ENCODE results near the gene TMC3. TPM values are rescaled to one million over a fixed set of nuclear protein-coding genes. Genes with fewer than 3 reads are reported as not detected.

TMC3 gene
- total RNA-seq, 2 experiments from 2014 or later = not detected

DNA sequence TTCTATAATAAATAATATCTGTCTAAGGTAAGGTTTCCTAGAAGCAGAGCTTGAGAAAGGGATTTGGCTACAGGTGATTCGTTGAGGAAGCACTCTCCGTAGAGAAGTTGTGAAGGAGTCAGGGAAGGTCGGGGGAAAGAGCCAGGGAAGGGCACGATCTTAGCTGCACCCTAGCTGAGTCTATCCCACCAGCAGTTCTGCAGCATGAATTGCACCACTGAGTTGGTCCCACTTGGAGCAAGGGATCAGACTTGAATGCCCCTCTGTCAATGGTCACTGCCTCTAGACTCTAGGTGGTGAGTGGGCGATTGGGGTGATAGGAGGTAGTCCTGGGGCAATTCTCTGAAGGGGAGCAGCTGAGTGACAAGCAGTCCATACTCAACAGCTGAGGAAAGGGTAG, 13.5 kb downstream of the TMC3 start:
- ChIA-PET CTCF (ENCODE audit: unreplicated experiment) (no interaction called here), POLR2A (interaction anchor here (0.6 kb wide), 1 partner anchor 1391 kb away, joined by 3 read pairs; no protein-coding TSS in a partner anchor)
- intact Hi-C loops (cut with micrococcal nuclease; ENCODE audit: unreplicated experiment) = no loop called here
- Histone ChIP-seq H4K20me1 (ENCODE audit: insufficient read depth, low read length) (no peaks in the 10 kb centered on the region), H3K9me2 (ENCODE audit: insufficient read depth, low read length) (no peaks in the 10 kb centered on the region; the same call in 1 of the 2 replicates), H3K4me1 (ENCODE audit: insufficient read depth, low read length, poor library complexity, severe bottlenecking) (no peaks in the 10 kb centered on the region), H2AFZ (ENCODE audit: low read length) (no peak overlapping the region), H3K27ac (ENCODE audit: low read depth, low read length, poor library complexity, severe bottlenecking) (no peak overlapping the region), H3K9me3 (ENCODE audit: low read length) (no peaks in the 10 kb centered on the region), H3K36me3 (ENCODE audit: insufficient read depth, low read length) (no peaks in the 10 kb centered on the region), H3K4me2 (ENCODE audit: low read length) (no peak overlapping the region), H3K79me2 (ENCODE audit: insufficient read depth, low read depth, low read length) (no peaks in the 10 kb centered on the region), H3K4me3 (ENCODE audit: low read depth, low read length, poor library complexity, severe bottlenecking) (no peak overlapping the region)
- BruUV-seq (replicated peaks) = no TSS peak
- TF ChIP-seq CTCF (conservative IDR thresholded peaks at IDR 0.05; ENCODE audit: low read length) (no peak), EZH2phosphoT487 (IDR thresholded peaks at IDR 0.05; ENCODE audit: borderline replicate concordance, low read depth, low read length) (no peak)
- DNase-seq (ENCODE audit: low spot score) = no peak

DNA sequence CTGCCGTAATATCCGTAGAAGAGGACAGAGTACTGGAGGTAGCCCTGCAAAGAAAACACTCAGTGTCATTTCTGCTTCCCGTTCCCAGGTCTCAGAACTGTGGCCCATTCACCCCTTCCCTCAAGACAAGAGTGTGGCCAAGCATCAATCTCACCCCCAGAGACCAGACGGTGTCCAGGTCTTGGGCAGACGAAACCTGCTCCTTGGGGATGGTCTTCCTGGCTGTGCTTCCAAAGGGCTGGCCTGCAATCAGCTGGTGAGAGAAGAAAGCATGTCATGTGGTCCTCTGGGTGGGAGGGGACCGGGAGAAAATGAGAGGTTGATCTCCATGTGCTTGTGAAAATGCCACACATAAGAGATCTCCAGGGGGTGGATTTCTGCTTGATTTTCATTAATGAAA, 15.8 kb downstream of the TMC3 start:
- no peaks in the 10 kb centered on the region for H3K36me3 ChIP-seq (ENCODE audit: insufficient read depth, low read length)
- H3K9me3 ChIP-seq (ENCODE audit: low read length) = no peaks in the 10 kb centered on the region
- H3K27ac ChIP-seq (ENCODE audit: low read depth, low read length, poor library complexity, severe bottlenecking) = no peak overlapping the region
- no peaks in the 10 kb centered on the region for H3K79me2 ChIP-seq (ENCODE audit: insufficient read depth, low read depth, low read length)
- H3K9me2 ChIP-seq (ENCODE audit: insufficient read depth, low read length) = no peaks in the 10 kb centered on the region; the same call in 1 of the 2 replicates
- H3K4me1 ChIP-seq (ENCODE audit: insufficient read depth, low read length, poor library complexity, severe bottlenecking) = no peaks in the 10 kb centered on the region
- no peak overlapping the region for H3K4me3 ChIP-seq (ENCODE audit: low read depth, low read length, poor library complexity, severe bottlenecking)
- TF ChIP-seq CTCF (conservative IDR thresholded peaks at IDR 0.05; ENCODE audit: low read length) = no peak
- no peak for TF ChIP-seq EZH2phosphoT487 (IDR thresholded peaks at IDR 0.05; ENCODE audit: borderline replicate concordance, low read depth, low read length)
- CTCF ChIA-PET (ENCODE audit: unreplicated experiment) = no interaction called here
- intact Hi-C loops (cut with micrococcal nuclease; ENCODE audit: unreplicated experiment) = no loop called here
- H3K4me2 ChIP-seq (ENCODE audit: low read length) = no peak overlapping the region
- POLR2A ChIA-PET = no interaction called here
- BruUV-seq (replicated peaks) = no TSS peak
- DNase-seq (ENCODE audit: low spot score) = no peak
- no peak overlapping the region for H2AFZ ChIP-seq (ENCODE audit: low read length)
- H4K20me1 ChIP-seq (ENCODE audit: insufficient read depth, low read length) = no peaks in the 10 kb centered on the region

- H3K4me2 ChIP-seq (ENCODE audit: low read length) = no peak overlapping the region
- no peaks in the 10 kb centered on the region for H3K4me1 ChIP-seq (ENCODE audit: insufficient read depth, low read length, poor library complexity, severe bottlenecking)
- H2AFZ ChIP-seq (ENCODE audit: low read length) = no peak overlapping the region
- no peak for DNase-seq (ENCODE audit: low spot score)
- no peak overlapping the region for H3K4me3 ChIP-seq (ENCODE audit: low read depth, low read length, poor library complexity, severe bottlenecking)
- no peaks in the 10 kb centered on the region for H4K20me1 ChIP-seq (ENCODE audit: insufficient read depth, low read length)
- no peaks in the 10 kb centered on the region for H3K36me3 ChIP-seq (ENCODE audit: insufficient read depth, low read length)
- H3K9me2 ChIP-seq (ENCODE audit: insufficient read depth, low read length) = no peaks in the 10 kb centered on the region; the same call in 1 of the 2 replicates
- no peak overlapping the region for H3K27ac ChIP-seq (ENCODE audit: low read depth, low read length, poor library complexity, severe bottlenecking)
- CTCF ChIA-PET (ENCODE audit: unreplicated experiment) = no interaction called here
- no peaks in the 10 kb centered on the region for H3K9me3 ChIP-seq (ENCODE audit: low read length)
- intact Hi-C loops (cut with micrococcal nuclease; ENCODE audit: unreplicated experiment) = no loop called here
- BruUV-seq (replicated peaks) = no TSS peak
- no peaks in the 10 kb centered on the region for H3K79me2 ChIP-seq (ENCODE audit: insufficient read depth, low read depth, low read length)
- no peak for TF ChIP-seq EZH2phosphoT487 (IDR thresholded peaks at IDR 0.05; ENCODE audit: borderline replicate concordance, low read depth, low read length)
- TF ChIP-seq CTCF (conservative IDR thresholded peaks at IDR 0.05; ENCODE audit: low read length) = peak; percentile 33; the same call in 1 of the 2 replicates
- POLR2A ChIA-PET = no interaction called here
Observed at GRCh38 chr15:81357180-81357686, 16.8 kb downstream of the TMC3 start.
